HCT116 (cell line): Measurements from ENCODE around the gene ARHGAP28. TPM values are rescaled to one million over a fixed set of nuclear protein-coding genes. Genes with fewer than 3 reads are reported as not detected.

Source experiments
- ATAC-seq: fragments of 200-7000 bp; cut with Tn5 transposase; 2 replicates; pipeline ENCODE4 v1.9.1; 2020; ENCODE audit warnings: mild to moderate bottlenecking, moderate library complexity
- BruUV-seq: library from RNA; stranded (reverse); fragments of 400-500 nt; replicated peaks from 2 replicates; lab custom pipeline; 2021; lab: Mats Ljungman, UMichigan
- CTCF ChIA-PET: fragments of 300-600 bp; sonication (Branson Sonifier 250); formaldehyde crosslinking; loops from one replicate; lab custom pipeline; 2021; ENCODE audit warnings: antibody characterized with exemption; lab: Charles Lee
- POLR2A ChIA-PET: fragments of 300-600, 350-600 bp; sonication (Branson Sonifier 250); formaldehyde crosslinking; loops from one replicate; lab custom pipeline; 2021; ENCODE audit warnings: antibody characterized with exemption; lab: Charles Lee
- RAD21 ChIA-PET, 2 experiments: fragments of 300-600 bp; sonication (Branson Sonifier 250); formaldehyde crosslinking; loops; one replicate each; lab custom pipeline; 2023; ENCODE audit warnings: low total read pairs in 2 of 2; ENCODE audit not compliant: uncharacterized antibody in 2 of 2, unreplicated experiment in 2 of 2, low non-redundant PET in 1 of 2; lab: Charles Lee
- DNase-seq: peaks from one replicate; pipeline ENCODE4 v3.0.0-alpha.2; 2010; ENCODE audit warnings: low read depth, low spot score
- H2AFZ ChIP-seq: fragments of 200-600 bp; shearing (Covaris generic), sonication (generic); 2 replicates; pipeline ENCODE4 v1.6.1; 2017; ENCODE audit warnings: low read depth, mixed run types, mixed read lengths, antibody characterized with exemption, low read length; ENCODE audit not compliant: poor library complexity, severe bottlenecking
- H3K27ac ChIP-seq: 2 replicates; pipeline ENCODE4 v1.5.1; 2012; ENCODE audit warnings: low read depth, low read length
- H3K27me3 ChIP-seq: fragments of 200-600 bp; sonication (generic); 2 replicates; pipeline ENCODE4 v1.6.1; 2016; ENCODE audit warnings: mixed run types, low read length, mixed read lengths; ENCODE audit not compliant: insufficient read depth
- H3K36me3 ChIP-seq, 2 experiments: fragments of 200-500 bp in 1 of 2; fragments of 200-600 bp in 1 of 2; sonication (Bioruptor generic) in 1 of 2; sonication (generic) in 1 of 2; 2 replicates each; pipeline versions ENCODE4 v1.5.1 to v1.6.1; 2014 to 2016; ENCODE audit warnings: low read length in 2 of 2, inconsistent platforms in 1 of 2, mixed read lengths in 1 of 2, mixed run types in 1 of 2; ENCODE audit not compliant: insufficient read depth in 2 of 2, control insufficient read depth in 1 of 2
- H3K4me1 ChIP-seq, 2 experiments: fragments of 200-600 bp in 1 of 2; sonication (generic) in 1 of 2; 2 replicates each; pipeline versions ENCODE4 v1.5.1 to v1.6.1; 2012 to 2017; ENCODE audit warnings: low read length in 2 of 2, inconsistent platforms in 1 of 2, mild to moderate bottlenecking in 1 of 2, mixed read lengths in 1 of 2, mixed run types in 1 of 2, moderate library complexity in 1 of 2; ENCODE audit not compliant: insufficient read depth in 2 of 2, control insufficient read depth in 1 of 2
- H3K4me2 ChIP-seq: fragments of 200-600 bp; sonication (generic); 2 replicates; pipeline ENCODE4 v1.6.1; 2017; ENCODE audit warnings: mixed run types, low read length, mixed read lengths
- H3K4me3 ChIP-seq, 2 experiments: fragments of 200-600 bp in 1 of 2; sonication (generic) in 1 of 2; replicated peaks in 1 of 2; 2 replicates each; pipeline ENCODE4 v1.5.1; 2011 to 2016; ENCODE audit warnings: low read length in 2 of 2, control low read depth in 1 of 2, low read depth in 1 of 2, mild to moderate bottlenecking in 1 of 2, mixed read lengths in 1 of 2, mixed run types in 1 of 2
- H3K79me2 ChIP-seq: fragments of 200-600 bp; sonication (generic); 2 replicates; pipeline ENCODE4 v1.6.1; 2017; ENCODE audit warnings: mild to moderate bottlenecking, mixed run types, low read length, moderate library complexity, mixed read lengths; ENCODE audit not compliant: insufficient read depth
- H3K9ac ChIP-seq: fragments of 200-600 bp; sonication (generic); 2 replicates; pipeline ENCODE4 v1.6.1; 2016; ENCODE audit warnings: low read length, mixed read lengths
- H3K9me2 ChIP-seq: fragments of 200-600 bp; sonication (generic), shearing (Covaris generic); 2 replicates; pipeline ENCODE4 v1.6.1; 2017; ENCODE audit warnings: mixed run types, mild to moderate bottlenecking, moderate library complexity; ENCODE audit not compliant: insufficient read depth
- H3K9me3 ChIP-seq, 2 experiments: fragments of 200-500 bp in 1 of 2; fragments of 200-600 bp in 1 of 2; sonication (Bioruptor generic) in 1 of 2; sonication (generic) in 1 of 2; 2 replicates each; pipeline ENCODE4 v1.6.1; 2014 to 2017; ENCODE audit warnings: low read length in 2 of 2, mixed read lengths in 2 of 2, inconsistent platforms in 1 of 2, low read depth in 1 of 2, mild to moderate bottlenecking in 1 of 2, mixed run types in 1 of 2, moderate library complexity in 1 of 2; ENCODE audit not compliant: control insufficient read depth in 1 of 2, insufficient read depth in 1 of 2
- H4K20me1 ChIP-seq: fragments of 200-600 bp; sonication (generic), shearing (Covaris generic); 2 replicates; pipeline ENCODE4 v1.6.1; 2017; ENCODE audit warnings: mixed run types, mild to moderate bottlenecking, moderate library complexity; ENCODE audit not compliant: insufficient read depth
- ATF3 ChIP-seq: IDR thresholded peaks from 2 replicates; pipeline ENCODE4 v1.6.1; 2012
- CBX3 ChIP-seq: IDR thresholded peaks from 2 replicates; pipeline ENCODE4 v1.6.1; 2012; ENCODE audit warnings: low read depth
- JUND ChIP-seq: IDR thresholded peaks from 2 replicates; pipeline ENCODE4 v1.6.1; 2012
- RAD21 ChIP-seq: IDR thresholded peaks from 2 replicates; pipeline ENCODE4 v1.6.1; 2012; ENCODE audit warnings: low read depth, mild to moderate bottlenecking
- REST ChIP-seq: IDR thresholded peaks from 2 replicates; pipeline ENCODE4 v1.6.1; 2012; ENCODE audit warnings: low read depth
- SRF ChIP-seq: IDR thresholded peaks from 2 replicates; pipeline ENCODE4 v1.6.1; 2012; ENCODE audit warnings: low read depth
- TCF7L2 ChIP-seq: IDR thresholded peaks from 2 replicates; pipeline ENCODE4 v1.7.0; 2011; ENCODE audit warnings: borderline replicate concordance, inconsistent platforms; ENCODE audit not compliant: insufficient read depth, insufficient read length; ENCODE audit errors: extremely low read depth
- ZNF274 ChIP-seq: fragments of 200-500 bp; sonication (Bioruptor generic); IDR thresholded peaks from 2 replicates; pipeline ENCODE4 v1.6.1; 2014; ENCODE audit warnings: mild to moderate bottlenecking, low read depth, low read length, inconsistent platforms
- intact Hi-C: fragments of 100-400 bp; cut with micrococcal nuclease; formaldehyde crosslinking; loops from 2 replicates; pipeline ENCODE4 v1.10.0; 2022
- total RNA-seq: library from RNA; stranded (reverse); gene quantifications from one replicate; pipeline ENCODE4 v1.2.1, GENCODE V29; 2021; ENCODE audit not compliant: unreplicated experiment

Gene ARHGAP28
- total RNA-seq, 1 experiment from 2014 or later: not detected

DNA sequence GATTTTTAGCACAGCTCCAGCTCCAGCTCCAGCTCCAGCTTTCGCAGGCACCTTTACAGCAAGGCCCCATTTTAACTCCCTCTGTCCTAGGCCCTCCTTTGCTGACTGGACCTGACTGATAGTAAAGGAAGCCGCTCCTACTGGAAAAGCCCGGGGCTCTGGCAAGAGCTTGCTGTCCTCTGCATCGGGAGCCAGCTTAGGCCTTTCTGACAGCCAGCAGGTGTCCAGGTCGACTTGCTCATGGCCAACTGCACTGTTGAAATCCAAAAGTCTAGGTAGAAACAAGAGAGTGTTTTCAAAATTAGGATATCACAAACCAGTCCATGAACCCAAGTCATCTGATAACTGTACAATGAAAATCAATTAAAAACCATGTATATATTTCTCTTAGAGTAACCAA lies 227.0 kb downstream of the ARHGAP28 start:
- no peaks in the 10 kb centered on the region for H3K79me2 ChIP-seq
- H3K27me3 ChIP-seq: no peaks in the 10 kb centered on the region
- no peaks in the 10 kb centered on the region for H3K36me3 ChIP-seq
- H3K9me2 ChIP-seq: no peaks in the 10 kb centered on the region
- DNase-seq: no peak
- no peak overlapping the region for H2AFZ ChIP-seq
- H3K9ac ChIP-seq: no peak overlapping the region
- CTCF ChIA-PET: no interaction called here
- H4K20me1 ChIP-seq: no peaks in the 10 kb centered on the region
- H3K4me2 ChIP-seq: no peak overlapping the region
- TF ChIP-seq TCF7L2: no peak
- TF ChIP-seq ZNF274: no peak
- no peak for TF ChIP-seq SRF
- no peak for TF ChIP-seq REST
- no peak for TF ChIP-seq ATF3
- TF ChIP-seq RAD21: no peak
- no peak for TF ChIP-seq CBX3
- no peak for TF ChIP-seq JUND
- intact Hi-C loops: no loop called here
- H3K27ac ChIP-seq: no peak overlapping the region
- H3K4me1 ChIP-seq: no peaks in the 10 kb centered on the region
- no peak for ATAC-seq
- POLR2A ChIA-PET: no interaction called here
- H3K9me3 ChIP-seq: peaks cover 0 to 26% of the 10 kb centered on the region in 2 experiments; a peak in 2 of 4 replicates
- H3K4me3 ChIP-seq: no peak overlapping the region
- no TSS peak for BruUV-seq
- RAD21 ChIA-PET: no interaction called here
